VCaP (cell line): ENCODE data around the gene NFASC.

Source experiments
- H3K27ac ChIP-seq: fragments of 450-650 bp; 2 replicates; pipeline ENCODE4 v1.5.1; 2017
- TF ChIP-seq, protein P1 (sequence below): fragments of 450-650 bp; conservative IDR thresholded peaks from 2 replicates; pipeline ENCODE4 v1.5.1; 2017; ENCODE audit warnings: mild to moderate bottlenecking, moderate library complexity

Gene NFASC

DNA sequence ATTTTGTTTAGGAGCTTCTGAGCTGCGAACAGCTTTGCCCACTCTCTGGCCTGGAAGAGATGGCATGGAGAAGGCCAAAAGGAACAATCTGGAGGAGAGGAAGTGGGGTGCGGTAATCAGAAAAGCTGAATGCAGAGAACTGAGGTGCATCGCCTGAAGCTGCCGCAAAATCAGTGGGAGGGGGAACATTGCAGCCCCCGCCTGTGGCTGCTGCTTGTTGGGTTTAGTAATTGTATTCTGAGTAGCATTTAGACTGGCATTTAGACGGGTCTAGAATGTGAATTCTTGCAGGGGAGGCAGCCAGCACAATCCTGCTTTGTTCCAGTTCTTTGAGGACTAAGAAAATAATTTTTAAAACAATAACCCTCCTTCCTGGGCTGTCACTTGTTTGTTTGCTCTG is 25.4 kb downstream of the NFASC start:
- no peak overlapping the region for H3K27ac ChIP-seq
- TF ChIP-seq, protein P1, sequence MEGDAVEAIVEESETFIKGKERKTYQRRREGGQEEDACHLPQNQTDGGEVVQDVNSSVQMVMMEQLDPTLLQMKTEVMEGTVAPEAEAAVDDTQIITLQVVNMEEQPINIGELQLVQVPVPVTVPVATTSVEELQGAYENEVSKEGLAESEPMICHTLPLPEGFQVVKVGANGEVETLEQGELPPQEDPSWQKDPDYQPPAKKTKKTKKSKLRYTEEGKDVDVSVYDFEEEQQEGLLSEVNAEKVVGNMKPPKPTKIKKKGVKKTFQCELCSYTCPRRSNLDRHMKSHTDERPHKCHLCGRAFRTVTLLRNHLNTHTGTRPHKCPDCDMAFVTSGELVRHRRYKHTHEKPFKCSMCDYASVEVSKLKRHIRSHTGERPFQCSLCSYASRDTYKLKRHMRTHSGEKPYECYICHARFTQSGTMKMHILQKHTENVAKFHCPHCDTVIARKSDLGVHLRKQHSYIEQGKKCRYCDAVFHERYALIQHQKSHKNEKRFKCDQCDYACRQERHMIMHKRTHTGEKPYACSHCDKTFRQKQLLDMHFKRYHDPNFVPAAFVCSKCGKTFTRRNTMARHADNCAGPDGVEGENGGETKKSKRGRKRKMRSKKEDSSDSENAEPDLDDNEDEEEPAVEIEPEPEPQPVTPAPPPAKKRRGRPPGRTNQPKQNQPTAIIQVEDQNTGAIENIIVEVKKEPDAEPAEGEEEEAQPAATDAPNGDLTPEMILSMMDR: no peak

DNA sequence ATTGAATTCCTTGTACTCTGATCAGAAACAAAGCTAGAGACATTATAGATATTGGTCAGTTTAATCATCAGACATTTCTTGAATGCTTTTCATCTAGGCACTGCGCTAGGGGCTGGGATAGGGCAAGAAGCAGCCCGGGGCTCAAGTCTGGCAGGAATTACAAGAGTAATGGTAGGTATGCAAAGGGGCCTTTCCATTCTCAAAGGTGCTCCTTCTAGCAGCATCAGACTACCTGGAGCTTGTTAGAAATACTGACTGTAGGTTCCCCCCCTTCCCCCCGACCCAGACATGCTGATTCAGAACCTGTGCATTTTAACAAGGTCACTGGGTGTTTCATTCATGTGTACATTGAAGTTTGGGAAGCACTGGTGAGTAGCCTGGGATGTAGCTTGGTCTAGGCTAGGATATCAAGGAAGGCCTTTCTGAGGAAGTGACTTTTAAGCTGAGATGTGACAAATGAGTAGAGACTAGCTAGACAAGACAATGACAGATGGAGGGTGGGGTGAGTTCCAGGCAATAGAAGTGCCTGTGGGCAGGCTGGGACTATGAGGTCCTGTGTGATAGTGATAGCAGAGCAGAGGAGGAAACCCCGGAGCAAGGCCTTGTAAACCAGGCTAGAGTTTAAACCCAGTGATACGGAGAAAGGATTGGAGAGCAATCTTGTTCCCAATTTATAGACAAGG is 26.3 kb downstream of the NFASC start:
- H3K27ac ChIP-seq: no peak overlapping the region
- TF ChIP-seq, protein P1: no peak

DNA sequence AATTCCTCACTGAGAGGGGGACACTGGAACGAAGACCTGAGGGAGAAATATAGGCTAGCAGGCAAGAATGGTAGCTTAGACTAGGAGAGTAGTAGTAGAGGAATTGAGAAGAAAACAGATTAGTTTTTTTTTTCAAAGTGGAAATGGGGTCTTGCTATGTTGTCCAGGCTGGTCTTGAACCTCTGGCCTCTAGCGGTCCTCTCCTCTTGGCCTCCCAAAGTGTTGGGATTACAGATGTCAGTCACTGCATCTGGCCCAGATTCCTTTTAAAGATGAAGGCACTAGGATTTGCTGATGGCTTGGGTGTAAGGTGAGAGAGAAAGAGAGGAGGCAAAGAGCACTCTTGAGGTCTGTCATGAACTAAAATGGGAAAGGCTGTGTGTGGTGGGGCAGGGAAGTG is 30.1 kb downstream of the NFASC start:
- TF ChIP-seq, protein P1: no peak
- no peak overlapping the region for H3K27ac ChIP-seq

- H3K27ac ChIP-seq: no peak overlapping the region
- TF ChIP-seq, protein P1: no peak
Measured at GRCh38 chr1:204902671-204903070, 32.0 kb downstream of the NFASC start.

GRCh38 chr1:204904228-204904810 is 33.7 kb downstream of the NFASC start:
- no peak overlapping the region for H3K27ac ChIP-seq
- TF ChIP-seq, protein P1: no peak

- no peak overlapping the region for H3K27ac ChIP-seq
- TF ChIP-seq, protein P1: no peak
Measured at GRCh38 chr1:204909109-204909508, 38.4 kb downstream of the NFASC start.

DNA sequence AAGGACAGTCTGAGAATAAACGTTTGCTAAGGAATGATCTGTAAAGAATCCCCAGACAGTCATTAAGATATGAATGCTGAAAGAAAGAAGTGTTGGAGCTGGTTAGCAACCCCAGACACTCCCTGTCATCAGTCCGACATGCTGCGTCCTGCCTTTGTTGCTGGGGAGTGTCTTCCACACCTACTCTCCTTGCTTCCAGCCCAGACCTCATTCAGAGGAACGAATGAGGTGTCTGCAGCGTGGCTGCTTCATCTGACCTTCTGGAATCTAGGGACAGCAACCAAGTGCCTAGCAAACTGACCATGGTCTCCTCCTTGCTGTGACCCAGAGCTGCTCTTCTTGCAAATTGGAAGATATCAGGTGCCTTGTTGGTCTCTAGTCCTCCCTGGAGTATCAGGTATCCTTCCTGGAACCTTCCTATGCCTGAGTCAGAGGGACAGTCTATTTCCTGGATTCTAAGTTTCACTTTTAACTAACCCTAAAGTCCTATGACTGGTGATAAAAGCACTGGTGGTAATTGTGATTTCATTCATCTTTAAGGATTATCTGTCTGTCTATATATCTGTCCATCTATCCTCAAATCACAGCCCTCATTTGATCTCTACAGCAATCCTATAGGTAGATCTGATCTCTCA is 45.3 kb downstream of the NFASC start:
- TF ChIP-seq, protein P1: no peak
- peak overlapping the region; percentile 42; the same call in 1 of the 2 replicates for H3K27ac ChIP-seq
